ENCODE results near the gene CAMTA1. TPM values are rescaled to one million over a fixed set of nuclear protein-coding genes. Genes with fewer than 3 reads are reported as not detected.

The CAMTA1 gene
- total RNA-seq, 1 donor from 2014 or later: 62.9 TPM

GRCh38 chr1:7565099-7565750, 780.0 kb downstream of the CAMTA1 start:
- intact Hi-C loops (cut with DNase I): no loop called here
- H3K4me3 ChIP-seq: no peak overlapping the region
- H3K4me1 ChIP-seq: no peaks in the 10 kb centered on the region
- DNase-seq (ENCODE audit: extremely low spot score in 2 of 2): no peak
- H3K27ac ChIP-seq: no peak overlapping the region
- no peak for TF ChIP-seq POLR2A (IDR thresholded peaks at IDR 0.05)
- no peaks in the 10 kb centered on the region for H3K27me3 ChIP-seq
- no peaks in the 10 kb centered on the region for H3K9me3 ChIP-seq
- H3K36me3 ChIP-seq: no peaks in the 10 kb centered on the region

GRCh38 chr1:7566417-7567375, 781.4 kb downstream of the CAMTA1 start:
- intact Hi-C loops (cut with DNase I): no loop called here
- H3K27me3 ChIP-seq: no peaks in the 10 kb centered on the region
- DNase-seq (ENCODE audit: extremely low spot score in 2 of 2): no peak
- H3K36me3 ChIP-seq: no peaks in the 10 kb centered on the region
- H3K4me1 ChIP-seq: no peaks in the 10 kb centered on the region
- H3K9me3 ChIP-seq: no peaks in the 10 kb centered on the region
- H3K4me3 ChIP-seq: no peak overlapping the region
- TF ChIP-seq CTCF (IDR thresholded peaks at IDR 0.05) (no peak), POLR2AphosphoS5 (IDR thresholded peaks at IDR 0.05; ENCODE audit: insufficient read depth in 1 of 2, low read depth in 1 of 2) (no peak), POLR2A (IDR thresholded peaks at IDR 0.05) (no peak)
- H3K27ac ChIP-seq: no peak overlapping the region

GRCh38 chr1:7567376-7567775, 782.1 kb downstream of the CAMTA1 start:
- H3K4me3 ChIP-seq: no peak overlapping the region
- no peak overlapping the region for H3K27ac ChIP-seq
- DNase-seq (ENCODE audit: extremely low spot score in 2 of 2): no peak
- TF ChIP-seq POLR2A (IDR thresholded peaks at IDR 0.05): no peak
- no peak for TF ChIP-seq CTCF (IDR thresholded peaks at IDR 0.05)
- no peak for TF ChIP-seq POLR2AphosphoS5 (IDR thresholded peaks at IDR 0.05; ENCODE audit: insufficient read depth in 1 of 2, low read depth in 1 of 2)
- H3K27me3 ChIP-seq: no peaks in the 10 kb centered on the region
- H3K36me3 ChIP-seq: no peaks in the 10 kb centered on the region
- H3K4me1 ChIP-seq: no peaks in the 10 kb centered on the region
- intact Hi-C loops (cut with DNase I): no loop called here
- H3K9me3 ChIP-seq: no peaks in the 10 kb centered on the region

- H3K27me3 ChIP-seq: no peaks in the 10 kb centered on the region
- intact Hi-C loops (cut with DNase I): no loop called here
Measured at GRCh38 chr1:7568053-7568452, 782.8 kb downstream of the CAMTA1 start.

More at GRCh38 chr1:7568053-7568452, 782.8 kb downstream of the CAMTA1 start:
- TF ChIP-seq POLR2AphosphoS5 (IDR thresholded peaks at IDR 0.05; ENCODE audit: insufficient read depth in 1 of 2, low read depth in 1 of 2): no peak
- no peak for TF ChIP-seq CTCF (IDR thresholded peaks at IDR 0.05)
- no peak overlapping the region for H3K4me3 ChIP-seq
- H3K27ac ChIP-seq: no peak overlapping the region
- no peaks in the 10 kb centered on the region for H3K9me3 ChIP-seq
- DNase-seq (ENCODE audit: extremely low spot score in 2 of 2): no peak
- H3K36me3 ChIP-seq: no peaks in the 10 kb centered on the region
- no peaks in the 10 kb centered on the region for H3K4me1 ChIP-seq
